ENCODE measurements around the gene IQGAP1. TPM values are rescaled to one million over a fixed set of nuclear protein-coding genes. Genes with fewer than 3 reads are reported as not detected.

Gene IQGAP1
- total RNA-seq, 2 donors from 2014 or later, result 79.6 to 92.9 TPM

DNA sequence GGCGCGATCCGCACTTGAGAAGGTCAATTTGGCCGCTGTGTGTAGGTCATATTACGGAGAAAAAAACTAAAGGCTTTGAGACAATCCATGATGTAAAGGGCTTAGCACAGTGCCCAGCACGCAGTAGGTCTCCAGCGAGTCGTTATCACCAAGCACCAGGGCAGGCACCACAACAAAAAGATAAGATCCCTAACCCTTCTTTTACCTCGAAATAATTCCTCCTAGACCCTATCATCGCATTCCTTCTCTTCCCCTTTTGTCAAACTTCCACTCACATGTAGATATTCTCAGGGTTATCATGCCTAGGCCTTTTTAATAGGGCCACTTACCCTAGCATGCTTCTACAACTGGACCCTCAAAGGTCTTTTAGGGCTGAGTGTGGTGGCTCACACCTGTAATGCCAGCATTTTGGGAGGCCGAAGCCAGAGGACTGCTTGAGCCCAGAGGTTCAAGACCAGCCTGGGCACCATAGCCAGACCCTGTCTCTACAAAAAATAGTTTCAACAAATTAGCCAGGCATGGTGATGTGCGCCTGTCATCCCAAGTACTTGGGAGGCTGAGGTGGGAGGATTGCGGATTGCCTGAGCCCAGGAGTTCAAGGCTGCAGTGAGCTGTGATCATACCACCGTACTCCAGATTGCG is 22.5 kb upstream of the IQGAP1 start:
- WGBS, 2 donors, result 92% methylated on average over 15 of the region's 15 CpGs
- Histone ChIP-seq H3K36me3 (replicated peaks in 1 of 2; ENCODE audit: insufficient read depth in 1 of 2, low read depth in 2 of 2) (peaks cover 0 to 2% of the 10 kb centered on the region in 2 donors), H3K27me3 (no peaks in the 10 kb centered on the region), H3K4me1 (peaks cover 6% of the 10 kb centered on the region), H3K27ac (no peak overlapping the region), H3K4me3 (no peak overlapping the region), H3K9me3 (no peaks in the 10 kb centered on the region)
- DNase-seq (no peak), ATAC-seq (no peak)
- intact Hi-C loops (cut with DNase I), result no loop called here
- TF ChIP-seq POLR2A (IDR thresholded peaks at IDR 0.05), result no peak
- TF ChIP-seq, protein P1, sequence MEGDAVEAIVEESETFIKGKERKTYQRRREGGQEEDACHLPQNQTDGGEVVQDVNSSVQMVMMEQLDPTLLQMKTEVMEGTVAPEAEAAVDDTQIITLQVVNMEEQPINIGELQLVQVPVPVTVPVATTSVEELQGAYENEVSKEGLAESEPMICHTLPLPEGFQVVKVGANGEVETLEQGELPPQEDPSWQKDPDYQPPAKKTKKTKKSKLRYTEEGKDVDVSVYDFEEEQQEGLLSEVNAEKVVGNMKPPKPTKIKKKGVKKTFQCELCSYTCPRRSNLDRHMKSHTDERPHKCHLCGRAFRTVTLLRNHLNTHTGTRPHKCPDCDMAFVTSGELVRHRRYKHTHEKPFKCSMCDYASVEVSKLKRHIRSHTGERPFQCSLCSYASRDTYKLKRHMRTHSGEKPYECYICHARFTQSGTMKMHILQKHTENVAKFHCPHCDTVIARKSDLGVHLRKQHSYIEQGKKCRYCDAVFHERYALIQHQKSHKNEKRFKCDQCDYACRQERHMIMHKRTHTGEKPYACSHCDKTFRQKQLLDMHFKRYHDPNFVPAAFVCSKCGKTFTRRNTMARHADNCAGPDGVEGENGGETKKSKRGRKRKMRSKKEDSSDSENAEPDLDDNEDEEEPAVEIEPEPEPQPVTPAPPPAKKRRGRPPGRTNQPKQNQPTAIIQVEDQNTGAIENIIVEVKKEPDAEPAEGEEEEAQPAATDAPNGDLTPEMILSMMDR (IDR thresholded peaks at IDR 0.05), result no peak

DNA sequence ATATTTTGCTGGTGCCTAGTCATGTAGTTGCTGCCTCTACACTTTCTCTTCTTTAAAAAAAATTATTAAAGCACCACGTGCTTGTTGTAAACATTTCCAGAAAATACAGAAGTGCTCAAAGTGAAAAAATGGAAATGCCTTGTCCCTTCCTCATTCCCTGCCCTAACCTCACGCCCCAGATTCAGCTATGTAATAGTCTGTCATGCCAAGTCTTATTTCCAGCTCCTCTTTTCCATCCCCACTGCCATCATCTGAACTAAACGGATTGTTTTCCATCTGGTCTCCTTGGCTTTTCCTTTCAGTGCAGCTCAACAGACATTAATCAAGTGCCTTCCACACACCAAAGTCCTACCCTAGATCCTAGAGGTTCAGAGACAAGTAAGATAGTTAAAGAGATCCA is 20.5 kb upstream of the IQGAP1 start:
- H3K9me3 ChIP-seq, result no peaks in the 10 kb centered on the region
- TF ChIP-seq POLR2A (IDR thresholded peaks at IDR 0.05), result no peak
- TF ChIP-seq, protein P1 (IDR thresholded peaks at IDR 0.05), result no peak
- no peak overlapping the region for H3K4me3 ChIP-seq
- peak in 1 of 4 donors; percentile 24 for DNase-seq
- H3K27ac ChIP-seq, result peak overlapping the region in 1 of 4 donors; percentile 34
- ATAC-seq, result peak; percentile 53
- intact Hi-C loops (cut with DNase I), result no loop called here
- no peaks in the 10 kb centered on the region for H3K36me3 ChIP-seq (replicated peaks in 1 of 2; ENCODE audit: insufficient read depth in 1 of 2, low read depth in 2 of 2)
- H3K4me1 ChIP-seq, result no peaks in the 10 kb centered on the region
- no peaks in the 10 kb centered on the region for H3K27me3 ChIP-seq
- WGBS, 2 donors, result 40 to 52% methylated on average over 3 of the region's 3 CpGs

DNA sequence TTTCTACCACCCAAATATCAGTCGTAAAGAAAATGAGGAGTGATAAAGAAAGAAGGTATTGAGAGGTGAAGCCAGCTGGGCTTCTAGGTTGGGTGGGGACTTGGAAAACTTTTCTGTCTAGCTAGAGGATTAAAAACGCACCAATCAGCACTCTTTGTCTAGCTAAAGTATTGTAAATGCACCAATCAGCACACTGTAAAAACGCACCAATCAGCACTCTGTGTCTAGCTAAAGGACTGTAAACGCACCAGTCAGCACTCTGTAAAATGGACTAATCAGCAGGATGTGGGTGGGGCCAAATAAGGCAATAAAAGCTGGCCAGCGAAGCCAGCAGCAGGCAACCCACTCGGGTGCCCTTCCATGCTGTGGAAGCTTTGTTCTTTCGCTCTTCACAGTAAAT is 13.0 kb upstream of the IQGAP1 start:
- intact Hi-C loops (cut with DNase I), result no loop called here
- Histone ChIP-seq H3K27ac (no peak overlapping the region), H3K9me3 (peaks cover 0 to 4% (median 0%) of the 10 kb centered on the region in 3 donors), H3K4me1 (no peaks in the 10 kb centered on the region), H3K36me3 (replicated peaks in 1 of 2; ENCODE audit: insufficient read depth in 1 of 2, low read depth in 2 of 2) (no peaks in the 10 kb centered on the region), H3K27me3 (no peaks in the 10 kb centered on the region), H3K4me3 (no peak overlapping the region)
- DNase-seq (no peak), ATAC-seq (no peak)
- WGBS, 2 donors, result 96 to 97% methylated on average over 7 of the region's 7 CpGs
- TF ChIP-seq, protein P1 (IDR thresholded peaks at IDR 0.05), result no peak

DNA sequence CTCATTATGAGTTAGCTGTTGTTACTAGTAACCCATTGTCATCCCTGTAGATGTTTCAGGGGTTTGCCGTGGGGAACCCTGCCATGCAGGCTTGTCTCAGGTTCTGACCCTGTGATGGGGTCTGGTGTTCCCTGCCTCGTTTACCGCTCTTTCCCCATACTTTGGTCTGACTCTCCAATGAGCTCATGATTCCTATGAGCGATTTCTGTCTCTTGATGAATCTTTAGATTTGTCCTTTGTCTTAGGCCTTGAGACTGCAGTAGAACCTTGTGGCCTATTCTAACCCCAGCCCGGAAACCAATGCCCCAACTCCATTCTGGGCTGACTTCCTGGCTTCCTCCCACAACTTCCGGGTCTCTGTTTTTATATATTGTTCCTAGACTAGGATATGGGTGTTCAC is 11.3 kb upstream of the IQGAP1 start:
- ATAC-seq (no peak), DNase-seq (peak in 1 of 4 donors; percentile 9)
- Histone ChIP-seq H3K27me3 (no peaks in the 10 kb centered on the region), H3K4me3 (no peak overlapping the region), H3K9me3 (peaks cover 0 to 4% (median 0%) of the 10 kb centered on the region in 3 donors), H3K4me1 (no peaks in the 10 kb centered on the region), H3K27ac (no peak overlapping the region), H3K36me3 (replicated peaks in 1 of 2; ENCODE audit: insufficient read depth in 1 of 2, low read depth in 2 of 2) (no peaks in the 10 kb centered on the region)
- intact Hi-C loops (cut with DNase I), result no loop called here
- TF ChIP-seq POLR2A (IDR thresholded peaks at IDR 0.05), result no peak
- TF ChIP-seq, protein P1 (IDR thresholded peaks at IDR 0.05), result no peak
- 54 to 91% methylated on average over 4 to 6 of the region's 6 CpGs for WGBS, 2 donors

DNA sequence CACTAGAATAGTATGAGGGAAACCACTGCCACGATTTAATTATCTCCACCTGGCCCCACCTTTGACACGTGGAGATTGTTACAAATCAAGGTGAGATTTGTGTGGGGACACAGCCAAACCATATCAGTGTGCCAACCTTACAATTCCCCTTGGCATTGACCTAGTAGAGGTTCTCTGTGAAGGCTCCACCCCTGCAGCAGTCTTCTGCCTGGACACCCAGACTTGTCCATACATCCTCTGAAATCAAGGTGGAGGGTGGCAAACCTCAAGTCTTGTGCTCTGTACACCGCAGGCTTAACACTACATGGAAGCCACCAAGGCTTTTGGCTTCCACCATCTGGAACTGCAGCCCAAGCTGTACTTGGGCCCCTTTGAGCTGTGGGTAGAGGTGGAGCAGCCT is 8.8 kb upstream of the IQGAP1 start:
- ATAC-seq (no peak), DNase-seq (no peak)
- no peak for TF ChIP-seq POLR2A (IDR thresholded peaks at IDR 0.05)
- TF ChIP-seq, protein P1 (IDR thresholded peaks at IDR 0.05), result no peak
- intact Hi-C loops (cut with DNase I), result no loop called here
- Histone ChIP-seq H3K9me3 (peaks cover 0 to 4% (median 0%) of the 10 kb centered on the region in 3 donors), H3K27ac (no peak overlapping the region), H3K36me3 (replicated peaks in 1 of 2; ENCODE audit: insufficient read depth in 1 of 2, low read depth in 2 of 2) (no peaks in the 10 kb centered on the region), H3K4me1 (no peaks in the 10 kb centered on the region), H3K27me3 (no peaks in the 10 kb centered on the region), H3K4me3 (no peak overlapping the region)
- WGBS, 2 donors, result 52 to 71% methylated on average over 2 to 3 of the region's 3 CpGs
